H9 (cell line): Measurements from ENCODE around the gene GTF2H4. TPM values are rescaled to one million over a fixed set of nuclear protein-coding genes. Genes with fewer than 3 reads are reported as not detected.

Source experiments
- DNase-seq: peaks from one replicate; pipeline ENCODE4 v3.0.0-alpha.2; 2017
- H2AFZ ChIP-seq: one replicate; pipeline ENCODE4 v1.6.1; 2013; ENCODE audit warnings: mild to moderate bottlenecking, low read length, control low read depth, moderate library complexity
- H2AK5ac ChIP-seq: 2 replicates; pipeline ENCODE4 v1.6.1; 2013; ENCODE audit warnings: low read length, control low read depth, mixed read lengths; ENCODE audit not compliant: insufficient read length
- H2BK120ac ChIP-seq: one replicate; pipeline ENCODE4 v1.6.1; 2013; ENCODE audit warnings: low read depth, mild to moderate bottlenecking, low read length, control low read depth, inconsistent platforms; ENCODE audit not compliant: poor library complexity, severe bottlenecking
- H2BK12ac ChIP-seq: 2 replicates; pipeline ENCODE4 v1.6.1; 2013; ENCODE audit warnings: low read length, control low read depth, mixed read lengths, low read depth; ENCODE audit not compliant: insufficient read length
- H2BK15ac ChIP-seq: 2 replicates; pipeline ENCODE4 v1.6.1; 2013; ENCODE audit warnings: low read depth, low read length, control low read depth
- H2BK20ac ChIP-seq: one replicate; pipeline ENCODE4 v1.6.1; 2013; ENCODE audit warnings: low read depth, mild to moderate bottlenecking, low read length, control low read depth, inconsistent platforms; ENCODE audit not compliant: poor library complexity, severe bottlenecking
- H2BK5ac ChIP-seq: 2 replicates; pipeline ENCODE4 v1.6.1; 2013; ENCODE audit warnings: low read length, control low read depth, mixed read lengths; ENCODE audit not compliant: insufficient read length
- H3K14ac ChIP-seq: 2 replicates; pipeline ENCODE4 v1.6.1; 2013; ENCODE audit warnings: low read length, control low read depth; ENCODE audit not compliant: insufficient read depth
- H3K18ac ChIP-seq: 2 replicates; pipeline ENCODE4 v1.6.1; 2013; ENCODE audit warnings: low read depth, mild to moderate bottlenecking, mixed read lengths, low read length, control low read depth; ENCODE audit not compliant: insufficient read length
- H3K23ac ChIP-seq: 2 replicates; pipeline ENCODE4 v1.6.1; 2013; ENCODE audit warnings: low read length, control low read depth, mixed read lengths, low read depth; ENCODE audit not compliant: insufficient read length
- H3K23me2 ChIP-seq: 2 replicates; pipeline ENCODE4 v1.6.1; 2013; ENCODE audit warnings: low read depth, mild to moderate bottlenecking, mixed read lengths, low read length, control low read depth; ENCODE audit not compliant: insufficient read length, poor library complexity, severe bottlenecking
- H3K27ac ChIP-seq: 2 replicates; pipeline ENCODE4 v1.5.1; 2013; ENCODE audit warnings: low read length, control low read depth, mixed read lengths, low read depth; ENCODE audit not compliant: insufficient read length
- H3K27me3 ChIP-seq: 2 replicates; pipeline ENCODE4 v1.6.1; 2013; ENCODE audit warnings: low read length, control low read depth, inconsistent platforms; ENCODE audit not compliant: insufficient read depth
- H3K4ac ChIP-seq: 2 replicates; pipeline ENCODE4 v1.6.1; 2013; ENCODE audit warnings: low read depth, mild to moderate bottlenecking, control low read depth, inconsistent platforms, low read length, moderate library complexity
- H3K4me1 ChIP-seq: 2 replicates; pipeline ENCODE4 v1.6.1; 2013; ENCODE audit warnings: low read length, control low read depth, inconsistent platforms; ENCODE audit not compliant: insufficient read depth
- H3K4me2 ChIP-seq: 2 replicates; pipeline ENCODE4 v1.6.1; 2013; ENCODE audit warnings: low read length, control low read depth, mixed read lengths; ENCODE audit not compliant: insufficient read length, insufficient read depth
- H3K56ac ChIP-seq: 2 replicates; pipeline ENCODE4 v1.6.1; 2013; ENCODE audit warnings: low read depth, mild to moderate bottlenecking, mixed read lengths, low read length, control low read depth; ENCODE audit not compliant: insufficient read length
- H3K79me1 ChIP-seq: 2 replicates; pipeline ENCODE4 v1.6.1; 2013; ENCODE audit warnings: low read depth, mild to moderate bottlenecking, moderate library complexity, low read length, control low read depth, inconsistent platforms; ENCODE audit not compliant: insufficient read depth, poor library complexity, severe bottlenecking
- H3K79me2 ChIP-seq: 2 replicates; pipeline ENCODE4 v1.6.1; 2013; ENCODE audit warnings: low read length, control low read depth, inconsistent platforms; ENCODE audit not compliant: insufficient read depth
- H3K9ac ChIP-seq: 2 replicates; pipeline ENCODE4 v1.6.1; 2013; ENCODE audit warnings: low read length, control low read depth, mixed read lengths; ENCODE audit not compliant: insufficient read length; ENCODE audit errors: extremely low read depth
- H3K9me3 ChIP-seq: one replicate; pipeline ENCODE4 v1.6.1; 2013; ENCODE audit warnings: low read depth, low read length, inconsistent platforms; ENCODE audit not compliant: control insufficient read depth
- H3T11ph ChIP-seq: one replicate; pipeline ENCODE4 v1.6.1; 2013; ENCODE audit warnings: mild to moderate bottlenecking, low read length, control low read depth, inconsistent platforms
- H4K20me1 ChIP-seq: one replicate; pipeline ENCODE4 v1.6.1; 2013; ENCODE audit not compliant: control insufficient read depth, insufficient read length, insufficient read depth
- H4K5ac ChIP-seq: 2 replicates; pipeline ENCODE4 v1.6.1; 2013; ENCODE audit warnings: low read depth, mild to moderate bottlenecking, mixed read lengths, low read length, control low read depth; ENCODE audit not compliant: insufficient read length
- H4K8ac ChIP-seq: replicated peaks from 2 replicates; pipeline ENCODE4 v1.6.1; 2013; ENCODE audit warnings: low read length, control low read depth, mixed read lengths, low read depth; ENCODE audit not compliant: insufficient read length
- H4K91ac ChIP-seq: 2 replicates; pipeline ENCODE4 v1.6.1; 2013; ENCODE audit warnings: low read depth, mild to moderate bottlenecking, moderate library complexity, mixed read lengths, low read length, control low read depth; ENCODE audit not compliant: insufficient read length
- H3K27ac Mint-ChIP-seq, 3 experiments: 2 replicates in 2 of 3; 3 replicates in 1 of 3; pipeline ENCODE4 v1.8.0; 2020 to 2021; ENCODE audit warnings: mixed read lengths in 3 of 3, mild to moderate bottlenecking in 1 of 3, moderate library complexity in 1 of 3
- H3K27me3 Mint-ChIP-seq: 2 replicates; pipeline ENCODE4 v1.8.0; 2021; ENCODE audit warnings: low read depth, mild to moderate bottlenecking, moderate library complexity, mixed read lengths
- H3K36me3 Mint-ChIP-seq, 3 experiments: 2 replicates in 2 of 3; 3 replicates in 1 of 3; pipeline ENCODE4 v1.8.0; 2020 to 2021; ENCODE audit warnings: low read depth in 3 of 3, mixed read lengths in 3 of 3; ENCODE audit not compliant: insufficient read depth in 1 of 3
- H3K4me1 Mint-ChIP-seq, 2 experiments: 2 replicates each; pipeline ENCODE4 v1.8.0; 2020; ENCODE audit warnings: mixed read lengths in 2 of 2
- H3K4me3 Mint-ChIP-seq, 2 experiments: 2 replicates in 1 of 2; 3 replicates in 1 of 2; pipeline ENCODE4 v1.8.0; 2020 to 2021; ENCODE audit warnings: mild to moderate bottlenecking in 2 of 2, mixed read lengths in 2 of 2, moderate library complexity in 1 of 2
- H3K9me3 Mint-ChIP-seq, 2 experiments: 2 replicates in 1 of 2; 3 replicates in 1 of 2; pipeline ENCODE4 v1.8.0; 2020; ENCODE audit warnings: mild to moderate bottlenecking in 2 of 2, mixed read lengths in 2 of 2, moderate library complexity in 1 of 2
- CTCF ChIP-seq: fragments of 200-600 bp; sonication (generic); conservative IDR thresholded peaks from 3 replicates; pipeline ENCODE4 v1.8.0; 2021; ENCODE audit warnings: antibody characterized with exemption, mild to moderate bottlenecking
- WGBS: extraction: QIAGEN DNeasy Blood & Tissue Kit; methylation state at CpG from one replicate; pipeline ENCODE4 v1.1.7; 2013; ENCODE audit warnings: missing lambda C conversion rate, low lambda C conversion rate, mixed read lengths; ENCODE audit not compliant: insufficient read length; ENCODE audit errors: extremely low coverage; 5-methylcytosine and 5-hydroxymethylcytosine counted together
- total RNA-seq: library from RNA; stranded (reverse); gene quantifications from 2 replicates; pipeline ENCODE4 v1.2.1, GENCODE V29; 2021

GTF2H4 gene
- total RNA-seq, 1 experiment from 2014 or later = 60.8 TPM

DNA sequence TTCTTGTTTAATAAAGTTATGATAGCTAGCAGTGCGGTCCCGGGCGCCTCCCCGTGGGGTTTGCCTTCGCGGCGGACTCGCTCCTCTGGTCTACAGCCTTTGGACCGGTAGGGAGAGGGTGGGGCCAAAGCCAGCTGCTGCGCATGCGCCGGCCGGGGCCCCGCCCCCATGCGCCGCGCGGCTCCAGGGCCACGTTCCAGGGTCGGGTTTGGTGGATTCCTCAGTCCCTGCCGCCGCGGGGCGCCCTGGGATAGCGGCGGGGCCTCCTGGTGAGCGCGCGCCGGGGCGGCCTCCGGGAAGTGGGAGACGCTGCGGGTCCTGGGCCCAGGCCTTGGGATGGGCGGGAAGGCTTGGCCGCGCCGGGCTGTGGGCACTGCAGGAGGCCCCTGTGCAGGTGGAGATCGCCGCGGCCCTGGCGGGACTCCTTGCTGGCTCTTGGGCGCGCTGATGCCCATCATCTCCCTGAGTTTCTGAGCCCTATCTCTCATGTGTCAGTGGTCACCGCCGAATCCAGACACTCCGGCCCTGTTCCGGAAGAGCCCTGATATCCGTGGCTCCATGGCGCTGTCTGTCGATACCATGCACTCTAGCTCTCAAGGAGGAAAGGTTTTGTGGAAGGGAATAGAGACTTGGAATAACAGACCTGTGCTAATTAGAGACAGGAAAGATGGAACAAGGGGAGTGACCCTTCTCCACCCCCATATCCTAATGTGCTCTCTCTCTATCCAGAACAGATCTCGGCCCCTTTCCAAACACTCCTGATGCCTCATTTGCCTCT, 6.3 kb downstream of the GTF2H4 start, which contains the start of gene VARS2:
Gene VARS2 (plus strand): TSS at position 163 of the 778 bp plus-strand sequence. CDS start 599 bp downstream, at position 762.
- no peak within 1 kb of the TSS for H2AK5ac ChIP-seq
- H2BK15ac ChIP-seq = no peak within 1 kb of the TSS
- no peak within 1 kb of the TSS for H4K5ac ChIP-seq
- H3K79me2 ChIP-seq = no peaks in the 10 kb centered on the region
- no peak for TF ChIP-seq CTCF
- no CpG with 5 or more reads among the region's 52 CpGs for WGBS
- H3K79me1 ChIP-seq = no peaks in the 10 kb centered on the region
- H3K23ac ChIP-seq = no peak within 1 kb of the TSS
- no peaks in the 10 kb centered on the region for H3K9me3 ChIP-seq
- peaks cover 10% of the 10 kb centered on the region for H3K23me2 ChIP-seq
- peak within 1 kb of the TSS; percentile 42; the same call in 1 of the 2 replicates for H3K14ac ChIP-seq
- H3T11ph ChIP-seq = no peak within 1 kb of the TSS
- H2BK12ac ChIP-seq = no peak within 1 kb of the TSS
- peak; percentile 89 for DNase-seq
- H2BK20ac ChIP-seq = no peak within 1 kb of the TSS
- no peak within 1 kb of the TSS for H3K18ac ChIP-seq
- H4K91ac ChIP-seq = no peak within 1 kb of the TSS
- Mint-ChIP-seq H3K36me3 (peaks cover 38 to 75% (median 75%) of the 10 kb centered on the region in 3 experiments), H3K4me3 (peak within 1 kb of the TSS; percentile 82 to 93), H3K4me1 (peaks cover 22 to 26% of the 10 kb centered on the region in 2 experiments), H3K27ac (peak within 1 kb of the TSS; percentile 26 to 89 (median 53); a peak in 6 of 7 replicates), H3K27me3 (no peaks in the 10 kb centered on the region; the same call in none of the 2 replicates), H3K9me3 (no peaks in the 10 kb centered on the region)
- no peaks in the 10 kb centered on the region for H3K27me3 ChIP-seq
- no peak within 1 kb of the TSS for H2BK5ac ChIP-seq
- H3K27ac ChIP-seq = no peak within 1 kb of the TSS
- H3K4me2 ChIP-seq = peak within 1 kb of the TSS; percentile 78
- H3K4me1 ChIP-seq = no peaks in the 10 kb centered on the region
- no peaks in the 10 kb centered on the region for H4K20me1 ChIP-seq
- H3K9ac ChIP-seq = peak within 1 kb of the TSS; percentile 28
- no peak within 1 kb of the TSS for H3K56ac ChIP-seq
- H2BK120ac ChIP-seq = no peak within 1 kb of the TSS
- no peak within 1 kb of the TSS for H4K8ac ChIP-seq
- no peak within 1 kb of the TSS for H3K4ac ChIP-seq
- H2AFZ ChIP-seq = no peak within 1 kb of the TSS
